HG03571 (cell line): Measurements from ENCODE around the gene ADAM30.

Experiments used
- ATAC-seq: cut with Tn5 transposase; IDR thresholded peaks from one replicate; pipeline ENCODE4 v1.9.1; 2021; ENCODE audit not compliant: unreplicated experiment

ADAM30 gene

GRCh38 chr1:119909890-119910596 is 13.7 kb upstream of the ADAM30 start:
- no peak for ATAC-seq

- ATAC-seq, result no peak
Measured at GRCh38 chr1:119908661-119909060, 12.3 kb upstream of the ADAM30 start.

- no peak for ATAC-seq
Measured at GRCh38 chr1:119906927-119907652, 10.8 kb upstream of the ADAM30 start.

GRCh38 chr1:119903443-119903835 is 7.1 kb upstream of the ADAM30 start:
- ATAC-seq, result no peak

GRCh38 chr1:119902775-119903442 is 6.6 kb upstream of the ADAM30 start:
- ATAC-seq, result no peak

GRCh38 chr1:119898981-119899720 is 2.8 kb upstream of the ADAM30 start:
- no peak for ATAC-seq

GRCh38 chr1:119898530-119898929 is 2.2 kb upstream of the ADAM30 start:
- ATAC-seq, result no peak

- ATAC-seq, result no peak
Measured at GRCh38 chr1:119895102-119895501, 1.2 kb downstream of the ADAM30 start.

GRCh38 chr1:119893827-119894700 is 2.3 kb downstream of the ADAM30 start:
- no peak for ATAC-seq

GRCh38 chr1:119893238-119893791 is 3.0 kb downstream of the ADAM30 start:
- ATAC-seq, result no peak

- ATAC-seq, result no peak
Measured at GRCh38 chr1:119891386-119891785, 4.9 kb downstream of the ADAM30 start.

- ATAC-seq, result no peak
Measured at GRCh38 chr1:119888476-119888875, 7.8 kb downstream of the ADAM30 start.

- ATAC-seq, result no peak
Measured at GRCh38 chr1:119887427-119887826, 8.9 kb downstream of the ADAM30 start.

GRCh38 chr1:119885903-119886783 is 10.2 kb downstream of the ADAM30 start:
- ATAC-seq, result no peak

- no peak for ATAC-seq
Measured at GRCh38 chr1:119884711-119885110, 11.6 kb downstream of the ADAM30 start.

GRCh38 chr1:119883826-119884225 is 12.5 kb downstream of the ADAM30 start:
- ATAC-seq, result no peak

- no peak for ATAC-seq
Measured at GRCh38 chr1:119882132-119883049, 13.9 kb downstream of the ADAM30 start.
